Peyer's patch (tissue), 4 donors: Measurements from ENCODE around the gene CCDC6.

ENCODE experiments used
- CTCF ChIP-seq, 6 experiments: fragments of 450-650 bp in 4 of 6; fragments of 200-600 bp in 2 of 6; sonication (generic) in 1 of 6; IDR thresholded peaks; one replicate each; pipeline ENCODE4 v1.5.1; 2017 to 2019; ENCODE audit warnings: antibody characterized with exemption in 6 of 6, mild to moderate bottlenecking in 3 of 6, moderate library complexity in 1 of 6
- POLR2A ChIP-seq, 2 donors: fragments of 450-650 bp; IDR thresholded peaks; one replicate each; pipeline ENCODE4 v1.5.1; 2017; ENCODE audit warnings: antibody characterized with exemption in 2 of 2, mild to moderate bottlenecking in 2 of 2, moderate library complexity in 2 of 2

GRCh38 chr10:59856104-59856503 lies 50.3 kb downstream of the CCDC6 start:
- TF ChIP-seq CTCF (IDR thresholded peaks at IDR 0.05) (no peak), POLR2A (IDR thresholded peaks at IDR 0.05) (no peak)
